SK-N-SH (cell line): ENCODE data around the gene AHCYL2. TPM values are rescaled to one million over a fixed set of nuclear protein-coding genes. Genes with fewer than 3 reads are reported as not detected.

Experiments used
- CTCF ChIA-PET: fragments of 300-600, 350-600 bp; formaldehyde crosslinking; extraction: SDS; loops from one replicate; lab custom pipeline; 2021; lab: Yijun Ruan, JAX
- POLR2A ChIA-PET: fragments of 350-600 bp; sonication (Branson Sonifier 250); formaldehyde crosslinking; extraction: SDS; loops from one replicate; lab custom pipeline; 2020; ENCODE audit warnings: antibody characterized with exemption, inconsistent platforms; lab: Yijun Ruan, JAX
- DNase-seq: peaks from one replicate; pipeline ENCODE4 v3.0.0; 2012
- H2AFZ ChIP-seq: fragments of 200-600 bp; sonication (generic); 2 replicates; pipeline ENCODE4 v1.8.1; 2016; ENCODE audit warnings: antibody characterized with exemption, mild to moderate bottlenecking, low read depth
- H3F3A ChIP-seq: fragments of 200-600 bp; sonication (generic); replicated peaks from 2 replicates; pipeline ENCODE3; 2016; ENCODE audit warnings: antibody characterized with exemption, mild to moderate bottlenecking; ENCODE audit not compliant: insufficient read depth
- H3K27ac ChIP-seq, 2 experiments: fragments of 200-500 bp in 1 of 2; fragments of 200-600 bp in 1 of 2; sonication (Bioruptor generic) in 1 of 2; sonication (generic), shearing (Covaris generic) in 1 of 2; 2 replicates each; pipeline versions ENCODE4 v1.5.1 to v1.6.1; 2014 to 2016; ENCODE audit warnings: low read depth in 2 of 2, inconsistent platforms in 1 of 2, low read length in 1 of 2, mild to moderate bottlenecking in 1 of 2, mixed read lengths in 1 of 2
- H3K27me3 ChIP-seq: fragments of 200-600 bp; sonication (generic), shearing (Covaris generic); 2 replicates; pipeline ENCODE4 v1.6.1; 2016; ENCODE audit warnings: mixed run types; ENCODE audit not compliant: insufficient read depth
- H3K36me3 ChIP-seq, 2 experiments: fragments of 200-500 bp in 1 of 2; fragments of 200-600 bp in 1 of 2; sonication (Bioruptor generic) in 1 of 2; sonication (generic) in 1 of 2; replicated peaks in 1 of 2; 2 replicates each; pipeline versions ENCODE3 to v1.5.1; 2014 to 2016; ENCODE audit warnings: low read length in 1 of 2, mild to moderate bottlenecking in 1 of 2; ENCODE audit not compliant: insufficient read depth in 2 of 2, control insufficient read depth in 1 of 2
- H3K4me1 ChIP-seq, 2 experiments: fragments of 200-500 bp in 1 of 2; fragments of 200-600 bp in 1 of 2; sonication (Bioruptor generic) in 1 of 2; sonication (generic), shearing (Covaris generic) in 1 of 2; 2 replicates each; pipeline versions ENCODE4 v1.5.1 to v1.6.1; 2014 to 2016; ENCODE audit warnings: low read depth in 1 of 2, low read length in 1 of 2, mixed run types in 1 of 2; ENCODE audit not compliant: insufficient read depth in 2 of 2, control insufficient read depth in 1 of 2
- H3K4me2 ChIP-seq: fragments of 200-600 bp; sonication (generic), shearing (Covaris generic); 2 replicates; pipeline ENCODE4 v1.6.1; 2017; ENCODE audit warnings: mixed run types
- H3K4me3 ChIP-seq, 2 experiments: fragments of 200-500 bp in 1 of 2; fragments of 200-600 bp in 1 of 2; sonication (Bioruptor generic) in 1 of 2; sonication (generic), shearing (Covaris generic) in 1 of 2; 2 replicates each; pipeline versions ENCODE4 v1.5.1 to v1.8.1; 2014 to 2016; ENCODE audit warnings: low read depth in 2 of 2, inconsistent platforms in 1 of 2, low read length in 1 of 2, mild to moderate bottlenecking in 1 of 2, mixed read lengths in 1 of 2, moderate library complexity in 1 of 2
- H3K79me2 ChIP-seq: fragments of 200-600 bp; sonication (generic); 2 replicates; pipeline ENCODE4 v1.8.1; 2017; ENCODE audit warnings: mild to moderate bottlenecking; ENCODE audit not compliant: insufficient read depth
- H3K9ac ChIP-seq: fragments of 200-600 bp; sonication (generic); 2 replicates; pipeline ENCODE4 v1.6.1; 2017; ENCODE audit warnings: mixed run types
- H3K9me2 ChIP-seq: fragments of 200-600 bp; sonication (generic); 2 replicates; pipeline ENCODE4 v1.6.1; 2017; ENCODE audit warnings: mixed run types
- H3K9me3 ChIP-seq: fragments of 200-600 bp; sonication (generic); 2 replicates; pipeline ENCODE4 v1.6.1; 2017; ENCODE audit warnings: mixed run types, mild to moderate bottlenecking, moderate library complexity
- H4K20me1 ChIP-seq: fragments of 200-600 bp; sonication (generic); 2 replicates; pipeline ENCODE4 v1.6.1; 2017; ENCODE audit warnings: mild to moderate bottlenecking, mixed run types; ENCODE audit not compliant: insufficient read depth
- CHD2 ChIP-seq: fragments of 150-350 bp; IDR thresholded peaks from 2 replicates; pipeline ENCODE4 v1.6.1; 2018; ENCODE audit warnings: low read length; ENCODE audit not compliant: partially characterized antibody
- ELF1 ChIP-seq: IDR thresholded peaks from 2 replicates; pipeline ENCODE4 v1.4.0; 2012
- IRF3 ChIP-seq: fragments of 150-350 bp; IDR thresholded peaks from 2 replicates; pipeline ENCODE4 v1.6.1; 2016; ENCODE audit warnings: mild to moderate bottlenecking, low read depth, low read length
- MAX ChIP-seq: IDR thresholded peaks from 2 replicates; pipeline ENCODE4 v1.4.0; 2012; ENCODE audit warnings: low read depth
- MEF2A ChIP-seq: IDR thresholded peaks from 2 replicates; pipeline ENCODE4 v1.4.0; 2012; ENCODE audit warnings: low read depth, borderline replicate concordance
- MXI1 ChIP-seq: IDR thresholded peaks from 2 replicates; pipeline ENCODE4 v1.6.1; 2012; ENCODE audit warnings: mild to moderate bottlenecking, low read depth, low read length, improper control_type of control experiment
- NRF1 ChIP-seq: IDR thresholded peaks from 2 replicates; pipeline ENCODE4 v1.6.1; 2012; ENCODE audit warnings: low read depth, mild to moderate bottlenecking, low read length
- POLR2AphosphoS5 ChIP-seq: IDR thresholded peaks from 2 replicates; pipeline ENCODE4 v1.6.1; 2012; ENCODE audit warnings: low read depth, low read length
- RFX5 ChIP-seq: IDR thresholded peaks from 2 replicates; pipeline ENCODE4 v1.6.1; 2012; ENCODE audit warnings: mild to moderate bottlenecking, improper control_type of control experiment, low read length
- SMC3 ChIP-seq: IDR thresholded peaks from 2 replicates; pipeline ENCODE4 v1.6.1; 2012; ENCODE audit warnings: low read depth, low read length, improper control_type of control experiment
- TCF12 ChIP-seq: IDR thresholded peaks from 2 replicates; pipeline ENCODE4 v1.4.0; 2012
- TEAD4 ChIP-seq: IDR thresholded peaks from 2 replicates; pipeline ENCODE4 v1.4.0; 2012; ENCODE audit warnings: mild to moderate bottlenecking, borderline replicate concordance; ENCODE audit not compliant: insufficient read depth
- USF2 ChIP-seq: fragments of 150-350 bp; IDR thresholded peaks from 2 replicates; pipeline ENCODE4 v1.6.1; 2017; ENCODE audit warnings: antibody characterized with exemption, low read length, low read depth, borderline replicate concordance
- WGBS: methylation state at CpG from one replicate; pipeline ENCODE4 v1.1.6; 2017; ENCODE audit warnings: low lambda C conversion rate; 5-methylcytosine and 5-hydroxymethylcytosine counted together
- polyA plus RNA-seq, 3 experiments: library from polyadenylated mRNA; depleted of rRNA; stranded (reverse); fragments of >200 nt; gene quantifications; 2 replicates each; pipeline ENCODE4 v1.2.3, GENCODE V29; 2012

AHCYL2 gene
- polyA plus RNA-seq, 1 of the 3 experiments (the other 2 are of a cell fraction), result 20.4 TPM

- no peaks in the 10 kb centered on the region for H3K27me3 ChIP-seq
- no peaks in the 10 kb centered on the region for H3K4me1 ChIP-seq
- no peak overlapping the region for H3K9ac ChIP-seq
- no peak for TF ChIP-seq CHD2
- TF ChIP-seq TCF12, result no peak
- TF ChIP-seq RFX5, result no peak
- TF ChIP-seq, all 33 proteins: peak for 0
- ChIA-PET POLR2A (no interaction called here), CTCF (interaction anchor here (1.1 to 9.5 kb wide), 6 partner anchors 14 to 160 kb away, joined by 3 to 68 read pairs (median 7); no protein-coding TSS in a partner anchor)
- Histone ChIP-seq H3K36me3 (no peaks in the 10 kb centered on the region), H3K79me2 (no peaks in the 10 kb centered on the region), H4K20me1 (no peaks in the 10 kb centered on the region), H3K9me2 (no peaks in the 10 kb centered on the region), H2AFZ (no peak overlapping the region), H3F3A (no peaks in the 10 kb centered on the region), H3K4me2 (no peak overlapping the region), H3K9me3 (no peaks in the 10 kb centered on the region), H3K4me3 (no peak overlapping the region), H3K27ac (no peak overlapping the region)
- 91% methylated on average over 5 of the region's 5 CpGs for WGBS
- no peak for DNase-seq
Measured at GRCh38 chr7:129311429-129311828, 86.6 kb downstream of the AHCYL2 start.

GRCh38 chr7:129313282-129313681 lies 88.5 kb downstream of the AHCYL2 start:
- no peak overlapping the region for H3K9ac ChIP-seq
- POLR2A ChIA-PET, result no interaction called here
- H3K9me2 ChIP-seq, result no peaks in the 10 kb centered on the region
- TF ChIP-seq CHD2 (no peak), MXI1 (no peak), MAX (no peak), TEAD4 (no peak), MEF2A (no peak), NRF1 (no peak), IRF3 (no peak), ELF1 (no peak), USF2 (no peak), POLR2AphosphoS5 (no peak), SMC3 (no peak)
- no peaks in the 10 kb centered on the region for H3K9me3 ChIP-seq
- H3K79me2 ChIP-seq, result no peaks in the 10 kb centered on the region
- H3K36me3 ChIP-seq, result no peaks in the 10 kb centered on the region
- no peak overlapping the region for H3K4me2 ChIP-seq
- CTCF ChIA-PET, result interaction anchor here (1.0 to 9.5 kb wide), 5 partner anchors 16 to 150 kb away, joined by 3 to 68 read pairs (median 8); no protein-coding TSS in a partner anchor
- no peaks in the 10 kb centered on the region for H4K20me1 ChIP-seq
- DNase-seq, result no peak
- H3K4me1 ChIP-seq, result no peaks in the 10 kb centered on the region
- no peak overlapping the region for H2AFZ ChIP-seq
- H3K27ac ChIP-seq, result no peak overlapping the region
- H3K27me3 ChIP-seq, result no peaks in the 10 kb centered on the region
- WGBS, result 86% methylated on average over 3 of the region's 3 CpGs
- no peaks in the 10 kb centered on the region for H3F3A ChIP-seq
- H3K4me3 ChIP-seq, result no peak overlapping the region
